GM18909 (cell line): ENCODE measurements around the gene ERCC5.

Experiments used
- ATAC-seq: cut with Tn5 transposase; IDR thresholded peaks from one replicate; pipeline ENCODE4 v1.9.1; 2021; ENCODE audit warnings: mild to moderate bottlenecking; ENCODE audit not compliant: unreplicated experiment, poor library complexity

Gene ERCC5

GRCh38 chr13:102845630-102846260, at the start of gene ERCC5:
TSS of gene ERCC5 (plus strand) at chr13:102846032. CDS start at chr13:102846267, 235 bp downstream.
- ATAC-seq, result peak; percentile 85

GRCh38 chr13:102798581-102799425, 47.0 kb upstream of the ERCC5 start, which contains the start of the genes BIVM and POGLUT2:
TSS of gene BIVM (plus strand) at chr13:102799119. CDS start at chr13:102807268, 8,149 bp downstream.
TSS of gene POGLUT2 (minus strand) at chr13:102798976. CDS start at chr13:102798670, 306 bp downstream.
- peak; percentile 85 for ATAC-seq

- ATAC-seq, result peak; percentile 7
Observed at GRCh38 chr13:102799426-102800144, 46.2 kb upstream of the ERCC5 start.

GRCh38 chr13:102800145-102801041, 45.4 kb upstream of the ERCC5 start:
- peak; percentile 79 for ATAC-seq

- no peak for ATAC-seq
Observed at GRCh38 chr13:102805680-102806079, 40.2 kb upstream of the ERCC5 start.

- ATAC-seq, result no peak
Observed at GRCh38 chr13:102807699-102808098, 38.1 kb upstream of the ERCC5 start.

- no peak for ATAC-seq
Observed at GRCh38 chr13:102812611-102813287, 33.1 kb upstream of the ERCC5 start.

GRCh38 chr13:102814025-102814607, 31.7 kb upstream of the ERCC5 start:
- no peak for ATAC-seq

GRCh38 chr13:102814793-102815192, 31.0 kb upstream of the ERCC5 start:
- no peak for ATAC-seq

GRCh38 chr13:102815788-102816187, 30.0 kb upstream of the ERCC5 start:
- ATAC-seq, result no peak

GRCh38 chr13:102816708-102817107, 29.1 kb upstream of the ERCC5 start:
- no peak for ATAC-seq

- ATAC-seq, result no peak
Observed at GRCh38 chr13:102817241-102817640, 28.6 kb upstream of the ERCC5 start.

GRCh38 chr13:102817907-102818306, 27.9 kb upstream of the ERCC5 start:
- ATAC-seq, result no peak

GRCh38 chr13:102825400-102825799, 20.4 kb upstream of the ERCC5 start:
- ATAC-seq, result no peak

- no peak for ATAC-seq
Observed at GRCh38 chr13:102825921-102826706, 19.7 kb upstream of the ERCC5 start.

- ATAC-seq, result no peak
Observed at GRCh38 chr13:102830646-102831045, 15.2 kb upstream of the ERCC5 start.

GRCh38 chr13:102836471-102836870, 9.4 kb upstream of the ERCC5 start:
- no peak for ATAC-seq

- no peak for ATAC-seq
Observed at GRCh38 chr13:102838273-102838672, 7.6 kb upstream of the ERCC5 start.
